Common myeloid progenitor, CD34-positive (primary cell): ENCODE results near the gene CSMD2.

Source experiments
- CTCF ChIA-PET: fragments of 350-600 bp; sonication (Branson Sonifier 250); formaldehyde crosslinking; loops from one replicate; lab custom pipeline; 2021; ENCODE audit warnings: antibody characterized with exemption; lab: Charles Lee
- POLR2A ChIA-PET: fragments of 350-600 bp; sonication (Branson Sonifier 250); formaldehyde crosslinking; loops from one replicate; lab custom pipeline; 2021; ENCODE audit warnings: antibody characterized with exemption; lab: Charles Lee
- DNase-seq, 3 donors: peaks; one replicate each; pipeline versions ENCODE4 v3.0.0 to v3.0.0-alpha.2; 2013
- H3K27ac ChIP-seq, 2 experiments: 1 replicate in 1 of 2; 2 replicates in 1 of 2; pipeline ENCODE4 v1.7.0; 2013; ENCODE audit warnings: inconsistent platforms in 2 of 2, low read length in 2 of 2, mild to moderate bottlenecking in 2 of 2, low read depth in 1 of 2, moderate library complexity in 1 of 2; ENCODE audit not compliant: severe bottlenecking in 2 of 2, insufficient read depth in 1 of 2, poor library complexity in 1 of 2
- H3K27me3 ChIP-seq, 5 experiments: replicated peaks in 2 of 5; 1 replicate in 3 of 5; 2 replicates in 2 of 5; pipeline versions ENCODE4 v1.6.1 to v1.7.0; 2013; ENCODE audit warnings: low read length in 4 of 5, mild to moderate bottlenecking in 2 of 5, moderate library complexity in 2 of 5, inconsistent platforms in 1 of 5; ENCODE audit not compliant: insufficient read depth in 5 of 5, control insufficient read depth in 4 of 5
- H3K36me3 ChIP-seq, 4 experiments: 1 replicate in 2 of 4; 2 replicates in 2 of 4; pipeline versions ENCODE4 v1.6.1 to v1.7.0; 2013; ENCODE audit warnings: low read length in 3 of 4, control low read depth in 1 of 4, mild to moderate bottlenecking in 1 of 4; ENCODE audit not compliant: control insufficient read depth in 4 of 4, insufficient read depth in 4 of 4
- H3K4me1 ChIP-seq, 4 experiments: 1 replicate in 3 of 4; 2 replicates in 1 of 4; pipeline versions ENCODE4 v1.6.1 to v1.7.1; 2013; ENCODE audit warnings: low read length in 3 of 4, mild to moderate bottlenecking in 3 of 4, control low read depth in 1 of 4, inconsistent platforms in 1 of 4, moderate library complexity in 1 of 4; ENCODE audit not compliant: control insufficient read depth in 4 of 4, insufficient read depth in 4 of 4; ENCODE audit errors: control extremely low read depth in 1 of 4
- H3K4me3 ChIP-seq, 7 experiments: 1 replicate in 4 of 7; 2 replicates in 3 of 7; pipeline versions ENCODE4 v1.5.1 to v1.7.0; 2013; ENCODE audit warnings: mild to moderate bottlenecking in 7 of 7, low read length in 6 of 7, moderate library complexity in 6 of 7, inconsistent platforms in 2 of 7, low read depth in 2 of 7, control low read depth in 1 of 7; ENCODE audit not compliant: insufficient read depth in 4 of 7, control insufficient read depth in 1 of 7; ENCODE audit errors: extremely low read depth in 1 of 7
- H3K9me3 ChIP-seq, 5 experiments: 1 replicate in 4 of 5; 2 replicates in 1 of 5; pipeline versions ENCODE4 v1.6.1 to v1.7.1; 2013; ENCODE audit warnings: low read length in 4 of 5, mild to moderate bottlenecking in 2 of 5, inconsistent platforms in 1 of 5, low read depth in 1 of 5, moderate library complexity in 1 of 5; ENCODE audit not compliant: control insufficient read depth in 4 of 5, insufficient read depth in 2 of 5; ENCODE audit errors: control extremely low read depth in 1 of 5
- WGBS: methylation state at CpG from one replicate; pipeline ENCODE4 v1.1.5; 2013; ENCODE audit not compliant: insufficient coverage; 5-methylcytosine and 5-hydroxymethylcytosine counted together

The CSMD2 gene

GRCh38 chr1:33532936-33533335, 632.1 kb downstream of the CSMD2 start:
- no peaks in the 10 kb centered on the region for H3K9me3 ChIP-seq
- no peaks in the 10 kb centered on the region for H3K4me1 ChIP-seq
- no peak overlapping the region for H3K4me3 ChIP-seq
- H3K36me3 ChIP-seq: no peaks in the 10 kb centered on the region
- DNase-seq: no peak
- CTCF ChIA-PET: no interaction called here
- H3K27me3 ChIP-seq: peaks cover 0 to 5% (median 0%) of the 10 kb centered on the region in 5 experiments
- no peak overlapping the region for H3K27ac ChIP-seq
- POLR2A ChIA-PET: no interaction called here
- 95% methylated on average over 10 of the region's 13 CpGs for WGBS

- no peak overlapping the region for H3K4me3 ChIP-seq
- no peak for DNase-seq
- POLR2A ChIA-PET: no interaction called here
- peaks cover 0 to 5% (median 0%) of the 10 kb centered on the region in 5 experiments for H3K27me3 ChIP-seq
- H3K36me3 ChIP-seq: no peaks in the 10 kb centered on the region
- H3K4me1 ChIP-seq: no peaks in the 10 kb centered on the region
- CTCF ChIA-PET: no interaction called here
- WGBS: 98% methylated on average over 3 of the region's 3 CpGs
- H3K9me3 ChIP-seq: no peaks in the 10 kb centered on the region
- H3K27ac ChIP-seq: no peak overlapping the region
Observed at GRCh38 chr1:33532250-33532649, 632.8 kb downstream of the CSMD2 start.

GRCh38 chr1:33529957-33530356, 635.1 kb downstream of the CSMD2 start:
- peaks cover 0 to 7% (median 2%) of the 10 kb centered on the region in 5 experiments for H3K27me3 ChIP-seq
- peaks cover 0 to 2% (median 0%) of the 10 kb centered on the region in 5 experiments for H3K9me3 ChIP-seq
- no peaks in the 10 kb centered on the region for H3K4me1 ChIP-seq
- DNase-seq: no peak
- H3K4me3 ChIP-seq: no peak overlapping the region
- WGBS: 20% methylated on average over 1 of the region's 1 CpG
- H3K27ac ChIP-seq: no peak overlapping the region
- no peaks in the 10 kb centered on the region for H3K36me3 ChIP-seq
- POLR2A ChIA-PET: no interaction called here
- CTCF ChIA-PET: no interaction called here

- POLR2A ChIA-PET: no interaction called here
- H3K9me3 ChIP-seq: peaks cover 0 to 2% (median 0%) of the 10 kb centered on the region in 5 experiments
- peaks cover 0 to 7% (median 2%) of the 10 kb centered on the region in 5 experiments for H3K27me3 ChIP-seq
- no peak overlapping the region for H3K27ac ChIP-seq
- no peak for DNase-seq
- CTCF ChIA-PET: no interaction called here
- H3K4me3 ChIP-seq: no peak overlapping the region
- whole genome bisulfite sequencing: 100% methylated on average over 2 of the region's 4 CpGs
- H3K36me3 ChIP-seq: no peaks in the 10 kb centered on the region
- H3K4me1 ChIP-seq: no peaks in the 10 kb centered on the region
Observed at GRCh38 chr1:33527934-33528333, 637.1 kb downstream of the CSMD2 start.

GRCh38 chr1:33524586-33524985, 640.4 kb downstream of the CSMD2 start:
- WGBS: 100% methylated on average over 2 of the region's 3 CpGs
- Histone ChIP-seq H3K4me3 (no peak overlapping the region), H3K9me3 (peaks cover 0 to 2% (median 0%) of the 10 kb centered on the region in 5 experiments), H3K27ac (no peak overlapping the region), H3K4me1 (no peaks in the 10 kb centered on the region), H3K27me3 (peaks cover 0 to 4% (median 3%) of the 10 kb centered on the region in 5 experiments), H3K36me3 (no peaks in the 10 kb centered on the region)
- CTCF ChIA-PET: no interaction called here
- POLR2A ChIA-PET: no interaction called here
- no peak for DNase-seq

GRCh38 chr1:33519240-33519884, 645.7 kb downstream of the CSMD2 start:
- Histone ChIP-seq H3K4me3 (no peak overlapping the region), H3K27me3 (peaks cover 0 to 2% (median 2%) of the 10 kb centered on the region in 5 experiments), H3K9me3 (no peaks in the 10 kb centered on the region), H3K27ac (no peak overlapping the region), H3K4me1 (no peaks in the 10 kb centered on the region), H3K36me3 (no peaks in the 10 kb centered on the region)
- ChIA-PET POLR2A (no interaction called here), CTCF (no interaction called here)
- 85% methylated on average over 25 of the region's 27 CpGs for WGBS
- DNase-seq: peak in 2 of 3 donors; percentile 3 to 7

- 94% methylated on average over 12 of the region's 12 CpGs for WGBS
- DNase-seq: no peak
- Histone ChIP-seq H3K27ac (no peak overlapping the region), H3K4me3 (no peak overlapping the region), H3K36me3 (no peaks in the 10 kb centered on the region), H3K27me3 (peaks cover 0 to 2% (median 2%) of the 10 kb centered on the region in 5 experiments), H3K9me3 (no peaks in the 10 kb centered on the region), H3K4me1 (no peaks in the 10 kb centered on the region)
- CTCF ChIA-PET: no interaction called here
- POLR2A ChIA-PET: no interaction called here
Observed at GRCh38 chr1:33517596-33518250, 647.3 kb downstream of the CSMD2 start.
